HG02981 (cell line): Measurements from ENCODE around the gene ELANE.

Source experiments
- ATAC-seq: cut with Tn5 transposase; IDR thresholded peaks from one replicate; pipeline ENCODE4 v1.9.1; 2021; ENCODE audit warnings: mild to moderate bottlenecking, moderate library complexity; ENCODE audit not compliant: unreplicated experiment

Gene ELANE

GRCh38 chr19:858868-859843, 7.1 kb downstream of the ELANE start, which contains the start of gene CFD:
CFD (plus strand) TSS chr19:859664; CDS start chr19:859690, 26 bp downstream.
- no peak for ATAC-seq

GRCh38 chr19:861141-861755, 9.1 kb downstream of the ELANE start:
- ATAC-seq = no peak

GRCh38 chr19:861756-862580, 9.9 kb downstream of the ELANE start:
- no peak for ATAC-seq

- no peak for ATAC-seq
These were observed 10.6 kb downstream of the ELANE start for GRCh38 chr19:862581-863314.

GRCh38 chr19:863315-863620, 11.2 kb downstream of the ELANE start:
- ATAC-seq = no peak

GRCh38 chr19:866769-867300, 14.7 kb downstream of the ELANE start:
- ATAC-seq = no peak

- ATAC-seq = no peak
These were observed 15.2 kb downstream of the ELANE start for GRCh38 chr19:867301-867793.

- no peak for ATAC-seq
These were observed 15.9 kb downstream of the ELANE start for GRCh38 chr19:867855-868457.

GRCh38 chr19:868458-869244, 16.5 kb downstream of the ELANE start:
- ATAC-seq = no peak

GRCh38 chr19:869245-870177, 17.4 kb downstream of the ELANE start:
- no peak for ATAC-seq

GRCh38 chr19:870314-870713, 18.2 kb downstream of the ELANE start:
- no peak for ATAC-seq

GRCh38 chr19:870963-871401, 18.9 kb downstream of the ELANE start:
- ATAC-seq = no peak

GRCh38 chr19:871446-872265, 19.6 kb downstream of the ELANE start:
- no peak for ATAC-seq

- ATAC-seq = no peak
These were observed 20.3 kb downstream of the ELANE start for GRCh38 chr19:872266-872951.

- no peak for ATAC-seq
These were observed 21.0 kb downstream of the ELANE start for GRCh38 chr19:873084-873483.

GRCh38 chr19:873561-874041, 21.5 kb downstream of the ELANE start:
- no peak for ATAC-seq
